Body of pancreas (tissue), 4 donors: Measurements from ENCODE around the gene VEGFA. TPM values are rescaled to one million over a fixed set of nuclear protein-coding genes. Genes with fewer than 3 reads are reported as not detected.
A peak's percentile ranks its signal among the peaks of the same experiment; 100 is the strongest.

ENCODE experiments used
- ATAC-seq: fragments of 150-250 bp; one replicate; pipeline ENCODE4 v1.9.1; 2016
- DNase-seq, 4 donors: peaks; one replicate each; pipeline ENCODE4 v3.0.0-alpha.2; 2019
- H3K27ac ChIP-seq, 4 donors: fragments of 200-600 bp; sonication (generic); 1 replicate in 3 of 4; 2 replicates in 1 of 4; pipeline versions ENCODE4 v1.5.1 to v1.6.1; 2016 to 2019; ENCODE audit warnings: mild to moderate bottlenecking in 1 of 4, mixed read lengths in 1 of 4, moderate library complexity in 1 of 4
- H3K27me3 ChIP-seq, 2 donors: fragments of 200-600 bp; sonication (generic); one replicate each; pipeline ENCODE4 v1.6.0; 2016; ENCODE audit warnings: mild to moderate bottlenecking in 1 of 2
- H3K36me3 ChIP-seq, 2 donors: fragments of 200-600 bp; sonication (generic); replicated peaks in 1 of 2; 2 replicates each; pipeline ENCODE4 v1.5.1; 2016; ENCODE audit warnings: low read depth in 2 of 2; ENCODE audit not compliant: insufficient read depth in 1 of 2
- H3K4me1 ChIP-seq: fragments of 200-600 bp; sonication (generic); one replicate; pipeline ENCODE4 v1.6.0; 2016
- H3K4me3 ChIP-seq, 2 donors: fragments of 200-600 bp; sonication (generic); 1 replicate in 1 of 2; 2 replicates in 1 of 2; pipeline ENCODE4 v1.5.1; 2016 to 2019
- H3K9me3 ChIP-seq, 3 donors: fragments of 200-600 bp; sonication (generic); 1 replicate in 2 of 3; 2 replicates in 1 of 3; pipeline ENCODE4 v1.5.1; 2016
- POLR2A ChIP-seq, 3 donors: fragments of 450-650 bp; IDR thresholded peaks; one replicate each; pipeline ENCODE4 v1.6.1; 2016; ENCODE audit warnings: antibody characterized with exemption in 3 of 3, mild to moderate bottlenecking in 2 of 3
- WGBS, 2 donors: methylation state at CpG; one replicate each; pipeline ENCODE4 v1.1.5; 2017; 5-methylcytosine and 5-hydroxymethylcytosine counted together
- intact Hi-C: fragments of 100-400 bp; cut with DNase I; formaldehyde crosslinking; loops from one replicate; pipeline ENCODE4 v1.15.1; 2023
- total RNA-seq, 2 donors: library from RNA; depleted of rRNA; stranded (reverse); fragments of >200 nt; gene quantifications; one replicate each; pipeline ENCODE4 v1.1.0, GENCODE V29; 2016
- TF ChIP-seq, protein P1 (sequence below), 7 experiments: fragments of 450-650 bp in 4 of 7; fragments of 200-600 bp in 3 of 7; sonication (generic) in 3 of 7; IDR thresholded peaks; one replicate each; pipeline ENCODE4 v1.5.1; 2016 to 2019; ENCODE audit warnings: antibody characterized with exemption in 7 of 7

The VEGFA gene
- total RNA-seq, 2 donors from 2014 or later, result 84.8 to 272 TPM

DNA sequence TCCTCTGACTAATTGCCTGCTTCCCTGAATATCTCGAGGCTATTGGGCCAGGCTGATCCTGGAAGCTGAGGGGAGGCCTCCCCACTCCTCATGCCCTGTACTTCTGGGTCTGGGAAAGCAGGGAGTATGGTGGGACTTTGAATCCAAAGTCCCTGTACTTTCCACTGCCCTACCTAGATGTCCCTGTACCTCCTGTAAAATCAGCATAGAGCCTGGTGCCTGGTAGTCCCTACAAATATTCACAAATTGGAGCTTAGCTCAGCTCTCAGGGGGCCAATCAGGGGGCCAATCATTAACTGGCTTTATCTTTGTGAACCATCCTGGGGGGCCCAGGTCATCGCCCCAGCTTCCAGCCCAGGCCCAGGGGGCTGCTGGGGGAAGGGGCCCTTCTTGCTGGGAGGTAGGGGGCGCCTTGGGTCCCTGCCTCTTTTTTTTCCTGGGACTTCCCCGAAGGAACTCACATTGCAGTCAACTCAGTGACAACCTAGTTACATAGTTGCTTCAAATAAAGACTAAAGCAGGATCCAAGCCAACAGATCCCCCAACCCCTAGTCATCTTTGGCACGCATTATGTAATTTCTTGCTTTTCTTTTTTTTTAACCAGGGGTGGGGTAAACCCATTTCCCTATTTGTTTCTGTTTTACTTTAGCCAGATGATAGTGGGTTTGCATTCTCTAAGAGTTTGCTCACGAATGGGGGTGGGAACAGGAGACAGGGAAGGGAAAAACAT lies 6.9 kb upstream of the VEGFA start:
- Histone ChIP-seq H3K27me3 (no peaks in the 10 kb centered on the region), H3K4me1 (peaks cover 36% of the 10 kb centered on the region), H3K27ac (peak overlapping the region in 3 of 4 donors; percentile 64 to 67 (median 66)), H3K9me3 (no peaks in the 10 kb centered on the region), H3K4me3 (no peak overlapping the region), H3K36me3 (no peaks in the 10 kb centered on the region)
- DNase-seq (peak in 2 of 4 donors; percentile 11 to 35), ATAC-seq (peak; percentile 54)
- TF ChIP-seq POLR2A (IDR thresholded peaks at IDR 0.05), result no peak
- TF ChIP-seq, protein P1, sequence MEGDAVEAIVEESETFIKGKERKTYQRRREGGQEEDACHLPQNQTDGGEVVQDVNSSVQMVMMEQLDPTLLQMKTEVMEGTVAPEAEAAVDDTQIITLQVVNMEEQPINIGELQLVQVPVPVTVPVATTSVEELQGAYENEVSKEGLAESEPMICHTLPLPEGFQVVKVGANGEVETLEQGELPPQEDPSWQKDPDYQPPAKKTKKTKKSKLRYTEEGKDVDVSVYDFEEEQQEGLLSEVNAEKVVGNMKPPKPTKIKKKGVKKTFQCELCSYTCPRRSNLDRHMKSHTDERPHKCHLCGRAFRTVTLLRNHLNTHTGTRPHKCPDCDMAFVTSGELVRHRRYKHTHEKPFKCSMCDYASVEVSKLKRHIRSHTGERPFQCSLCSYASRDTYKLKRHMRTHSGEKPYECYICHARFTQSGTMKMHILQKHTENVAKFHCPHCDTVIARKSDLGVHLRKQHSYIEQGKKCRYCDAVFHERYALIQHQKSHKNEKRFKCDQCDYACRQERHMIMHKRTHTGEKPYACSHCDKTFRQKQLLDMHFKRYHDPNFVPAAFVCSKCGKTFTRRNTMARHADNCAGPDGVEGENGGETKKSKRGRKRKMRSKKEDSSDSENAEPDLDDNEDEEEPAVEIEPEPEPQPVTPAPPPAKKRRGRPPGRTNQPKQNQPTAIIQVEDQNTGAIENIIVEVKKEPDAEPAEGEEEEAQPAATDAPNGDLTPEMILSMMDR (IDR thresholded peaks at IDR 0.05), result no peak
- intact Hi-C loops, result loop anchor here (10.0 kb wide), 1 partner anchor 98 kb away; no protein-coding TSS in a partner anchor
- 35 to 37% methylated on average over 5 to 6 of the region's 6 CpGs for WGBS, 2 donors

DNA sequence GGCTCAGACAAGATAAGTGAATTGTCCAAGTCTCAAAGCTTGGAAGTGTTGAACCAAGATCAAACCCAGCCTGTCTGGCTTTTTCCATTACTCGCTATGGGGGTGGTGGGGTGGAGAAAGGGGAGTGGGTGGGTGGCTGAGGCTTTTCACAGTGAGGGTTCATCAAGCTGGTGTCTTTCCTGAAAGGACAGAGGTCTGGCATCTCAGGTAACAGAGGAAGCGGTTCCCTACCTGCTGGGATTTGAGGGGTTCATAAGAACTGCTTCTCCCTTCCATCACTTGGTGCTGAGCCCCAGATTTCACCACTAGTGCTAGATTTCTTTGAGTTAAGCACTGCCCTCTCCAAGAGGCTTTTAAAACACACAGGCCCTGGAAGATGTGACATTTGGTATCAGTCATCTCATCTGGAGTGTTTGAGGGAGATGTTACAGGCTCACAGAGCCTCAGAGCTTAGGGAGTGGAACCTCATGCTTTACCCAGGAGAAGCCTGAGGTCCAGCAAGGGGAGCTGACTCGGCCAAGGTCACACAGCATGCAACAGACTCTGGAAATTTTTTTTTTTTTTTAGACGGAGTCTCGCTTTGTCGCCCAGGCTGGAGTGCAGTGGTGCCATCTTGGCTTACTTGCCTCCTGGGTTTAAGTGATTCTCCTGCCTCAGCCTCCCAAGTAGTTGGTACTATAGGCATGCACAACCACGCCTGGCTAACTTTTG lies 6.0 kb upstream of the VEGFA start:
- Histone ChIP-seq H3K4me3 (no peak overlapping the region), H3K36me3 (no peaks in the 10 kb centered on the region), H3K4me1 (peaks cover 44% of the 10 kb centered on the region), H3K27me3 (no peaks in the 10 kb centered on the region), H3K27ac (peak overlapping the region in 3 of 4 donors; percentile 64 to 67 (median 66)), H3K9me3 (no peaks in the 10 kb centered on the region)
- DNase-seq (peak in 1 of 4 donors; percentile 10), ATAC-seq (no peak)
- intact Hi-C loops, result loop anchor here (10.0 kb wide), 1 partner anchor 99 kb away; no protein-coding TSS in a partner anchor
- TF ChIP-seq, protein P1 (IDR thresholded peaks at IDR 0.05), result no peak
- TF ChIP-seq POLR2A (IDR thresholded peaks at IDR 0.05), result no peak
- 68 to 76% methylated on average over 7 of the region's 7 CpGs for WGBS, 2 donors

DNA sequence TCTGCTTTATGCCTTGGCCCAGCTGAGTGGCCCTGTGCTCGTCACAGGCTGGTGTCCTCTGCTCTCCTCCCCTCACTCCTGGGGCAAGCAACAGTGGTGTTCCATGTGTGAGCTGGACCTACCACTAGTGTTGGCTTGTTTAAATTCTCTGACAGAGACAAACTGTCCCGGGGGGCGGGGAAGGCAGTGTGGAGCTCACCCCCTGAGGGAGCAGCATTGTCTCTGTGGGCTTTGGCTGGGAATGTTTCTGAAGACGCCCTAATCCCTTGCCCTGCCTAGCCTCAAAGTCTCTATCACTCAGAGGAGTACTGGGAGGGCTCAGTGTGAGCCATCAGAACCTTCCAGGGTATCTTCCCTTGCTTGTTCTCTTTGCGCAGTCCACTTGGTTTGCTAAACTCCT lies 5.2 kb upstream of the VEGFA start:
- Histone ChIP-seq H3K4me3 (no peak overlapping the region), H3K27me3 (no peaks in the 10 kb centered on the region), H3K36me3 (no peaks in the 10 kb centered on the region), H3K27ac (no peak overlapping the region), H3K9me3 (no peaks in the 10 kb centered on the region), H3K4me1 (peaks cover 52% of the 10 kb centered on the region)
- DNase-seq (no peak), ATAC-seq (no peak)
- no peak for TF ChIP-seq POLR2A (IDR thresholded peaks at IDR 0.05)
- TF ChIP-seq, protein P1 (IDR thresholded peaks at IDR 0.05), result no peak
- 86% methylated on average over 2 to 5 of the region's 5 CpGs for WGBS, 2 donors
- intact Hi-C loops, result loop anchor here (5.0 to 10.0 kb wide), 2 partner anchors 100 to 188 kb away; no protein-coding TSS in a partner anchor

DNA sequence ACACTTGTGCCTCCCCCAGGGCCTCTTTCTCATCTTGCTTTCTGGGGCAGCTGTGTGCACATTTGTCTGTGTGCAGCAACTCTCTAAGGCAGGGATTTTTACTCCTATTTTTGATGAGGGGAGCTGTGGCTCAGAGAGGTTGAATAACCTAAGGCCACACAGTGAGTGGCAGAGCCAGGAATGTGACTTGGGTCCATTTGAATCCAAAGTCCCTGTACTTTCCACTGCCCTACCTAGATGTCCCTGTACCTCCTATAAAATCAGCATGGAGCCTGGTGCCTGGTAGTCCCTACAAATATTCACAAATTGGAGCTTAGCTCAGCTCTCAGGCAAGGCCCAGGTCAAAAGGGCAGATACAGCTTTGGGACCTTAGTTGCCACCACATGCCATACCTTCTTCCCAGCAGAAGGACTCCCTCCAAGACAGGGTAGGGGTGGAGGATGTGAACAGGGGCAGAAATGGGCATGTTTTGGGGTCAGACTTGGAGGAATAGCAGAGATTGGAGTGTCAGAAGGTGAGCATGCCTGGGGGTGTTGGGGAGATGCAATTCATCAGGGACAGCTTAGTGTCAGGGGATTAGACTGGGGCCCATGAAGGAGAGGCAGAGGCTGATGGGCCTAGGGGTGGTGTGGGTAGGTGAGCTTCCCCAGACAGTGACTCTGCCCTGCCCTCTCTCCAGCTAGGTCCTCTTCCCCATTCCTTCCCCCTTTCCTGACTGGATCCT lies 4.1 kb upstream of the VEGFA start:
- Histone ChIP-seq H3K36me3 (no peaks in the 10 kb centered on the region), H3K9me3 (no peaks in the 10 kb centered on the region), H3K27ac (peak overlapping the region in 3 of 4 donors; percentile 59 to 98 (median 61)), H3K4me3 (no peak overlapping the region), H3K27me3 (no peaks in the 10 kb centered on the region), H3K4me1 (peaks cover 54% of the 10 kb centered on the region)
- intact Hi-C loops, result loop anchor here (2.0 to 10.0 kb wide), 3 partner anchors 101 to 311 kb away; no protein-coding TSS in a partner anchor
- TF ChIP-seq, protein P1 (IDR thresholded peaks at IDR 0.05), result no peak
- no peak for TF ChIP-seq POLR2A (IDR thresholded peaks at IDR 0.05)
- ATAC-seq (no peak), DNase-seq (no peak)
